SK-N-SH (cell line): ENCODE measurements around the gene MAGI2. TPM values are rescaled to one million over a fixed set of nuclear protein-coding genes. Genes with fewer than 3 reads are reported as not detected.

Experiments used
- CTCF ChIA-PET: fragments of 300-600, 350-600 bp; formaldehyde crosslinking; extraction: SDS; loops from one replicate; lab custom pipeline; 2021; lab: Yijun Ruan, JAX
- POLR2A ChIA-PET: fragments of 350-600 bp; sonication (Branson Sonifier 250); formaldehyde crosslinking; extraction: SDS; loops from one replicate; lab custom pipeline; 2020; ENCODE audit warnings: antibody characterized with exemption, inconsistent platforms; lab: Yijun Ruan, JAX
- DNase-seq: peaks from one replicate; pipeline ENCODE4 v3.0.0; 2012
- H2AFZ ChIP-seq: fragments of 200-600 bp; sonication (generic); 2 replicates; pipeline ENCODE4 v1.8.1; 2016; ENCODE audit warnings: antibody characterized with exemption, mild to moderate bottlenecking, low read depth
- H3F3A ChIP-seq: fragments of 200-600 bp; sonication (generic); replicated peaks from 2 replicates; pipeline ENCODE3; 2016; ENCODE audit warnings: antibody characterized with exemption, mild to moderate bottlenecking; ENCODE audit not compliant: insufficient read depth
- H3K27ac ChIP-seq, 2 experiments: fragments of 200-500 bp in 1 of 2; fragments of 200-600 bp in 1 of 2; sonication (Bioruptor generic) in 1 of 2; sonication (generic), shearing (Covaris generic) in 1 of 2; 2 replicates each; pipeline versions ENCODE4 v1.5.1 to v1.6.1; 2014 to 2016; ENCODE audit warnings: low read depth in 2 of 2, inconsistent platforms in 1 of 2, low read length in 1 of 2, mild to moderate bottlenecking in 1 of 2, mixed read lengths in 1 of 2
- H3K27me3 ChIP-seq: fragments of 200-600 bp; sonication (generic), shearing (Covaris generic); 2 replicates; pipeline ENCODE4 v1.6.1; 2016; ENCODE audit warnings: mixed run types; ENCODE audit not compliant: insufficient read depth
- H3K36me3 ChIP-seq, 2 experiments: fragments of 200-500 bp in 1 of 2; fragments of 200-600 bp in 1 of 2; sonication (Bioruptor generic) in 1 of 2; sonication (generic) in 1 of 2; replicated peaks in 1 of 2; 2 replicates each; pipeline versions ENCODE3 to v1.5.1; 2014 to 2016; ENCODE audit warnings: low read length in 1 of 2, mild to moderate bottlenecking in 1 of 2; ENCODE audit not compliant: insufficient read depth in 2 of 2, control insufficient read depth in 1 of 2
- H3K4me1 ChIP-seq, 2 experiments: fragments of 200-500 bp in 1 of 2; fragments of 200-600 bp in 1 of 2; sonication (Bioruptor generic) in 1 of 2; sonication (generic), shearing (Covaris generic) in 1 of 2; 2 replicates each; pipeline versions ENCODE4 v1.5.1 to v1.6.1; 2014 to 2016; ENCODE audit warnings: low read depth in 1 of 2, low read length in 1 of 2, mixed run types in 1 of 2; ENCODE audit not compliant: insufficient read depth in 2 of 2, control insufficient read depth in 1 of 2
- H3K4me2 ChIP-seq: fragments of 200-600 bp; sonication (generic), shearing (Covaris generic); 2 replicates; pipeline ENCODE4 v1.6.1; 2017; ENCODE audit warnings: mixed run types
- H3K4me3 ChIP-seq, 2 experiments: fragments of 200-500 bp in 1 of 2; fragments of 200-600 bp in 1 of 2; sonication (Bioruptor generic) in 1 of 2; sonication (generic), shearing (Covaris generic) in 1 of 2; 2 replicates each; pipeline versions ENCODE4 v1.5.1 to v1.8.1; 2014 to 2016; ENCODE audit warnings: low read depth in 2 of 2, inconsistent platforms in 1 of 2, low read length in 1 of 2, mild to moderate bottlenecking in 1 of 2, mixed read lengths in 1 of 2, moderate library complexity in 1 of 2
- H3K79me2 ChIP-seq: fragments of 200-600 bp; sonication (generic); 2 replicates; pipeline ENCODE4 v1.8.1; 2017; ENCODE audit warnings: mild to moderate bottlenecking; ENCODE audit not compliant: insufficient read depth
- H3K9ac ChIP-seq: fragments of 200-600 bp; sonication (generic); 2 replicates; pipeline ENCODE4 v1.6.1; 2017; ENCODE audit warnings: mixed run types
- H3K9me2 ChIP-seq: fragments of 200-600 bp; sonication (generic); 2 replicates; pipeline ENCODE4 v1.6.1; 2017; ENCODE audit warnings: mixed run types
- H3K9me3 ChIP-seq: fragments of 200-600 bp; sonication (generic); 2 replicates; pipeline ENCODE4 v1.6.1; 2017; ENCODE audit warnings: mixed run types, mild to moderate bottlenecking, moderate library complexity
- H4K20me1 ChIP-seq: fragments of 200-600 bp; sonication (generic); 2 replicates; pipeline ENCODE4 v1.6.1; 2017; ENCODE audit warnings: mild to moderate bottlenecking, mixed run types; ENCODE audit not compliant: insufficient read depth
- ELF1 ChIP-seq: IDR thresholded peaks from 2 replicates; pipeline ENCODE4 v1.4.0; 2012
- EZH2phosphoT487 ChIP-seq: fragments of 200-600 bp; sonication (generic); IDR thresholded peaks from 2 replicates; pipeline ENCODE4 v1.6.1; 2017; ENCODE audit warnings: low read depth, mixed run types, mild to moderate bottlenecking, antibody characterized with exemption, moderate library complexity, borderline replicate concordance
- GABPA ChIP-seq: IDR thresholded peaks from 2 replicates; pipeline ENCODE4 v1.4.0; 2012; ENCODE audit warnings: low read depth, mild to moderate bottlenecking
- JUND ChIP-seq: IDR thresholded peaks from 2 replicates; pipeline ENCODE4 v1.4.0; 2012
- NFIC ChIP-seq: IDR thresholded peaks from 2 replicates; pipeline ENCODE4 v1.4.0; 2012; ENCODE audit warnings: borderline replicate concordance
- NRF1 ChIP-seq: IDR thresholded peaks from 2 replicates; pipeline ENCODE4 v1.6.1; 2012; ENCODE audit warnings: low read depth, mild to moderate bottlenecking, low read length
- POLR2AphosphoS5 ChIP-seq: IDR thresholded peaks from 2 replicates; pipeline ENCODE4 v1.6.1; 2012; ENCODE audit warnings: low read depth, low read length
- RFX5 ChIP-seq: IDR thresholded peaks from 2 replicates; pipeline ENCODE4 v1.6.1; 2012; ENCODE audit warnings: mild to moderate bottlenecking, improper control_type of control experiment, low read length
- RXRA ChIP-seq: IDR thresholded peaks from 2 replicates; pipeline ENCODE4 v1.4.0; 2012; ENCODE audit warnings: low read depth, mild to moderate bottlenecking, borderline replicate concordance
- SIN3A ChIP-seq: IDR thresholded peaks from 2 replicates; pipeline ENCODE4 v1.6.1; 2012; ENCODE audit warnings: low read depth, mild to moderate bottlenecking, low read length, moderate library complexity, borderline replicate concordance
- TAF1 ChIP-seq: IDR thresholded peaks from 2 replicates; pipeline ENCODE4 v1.6.1; 2012; ENCODE audit warnings: low read depth, mild to moderate bottlenecking, low read length, moderate library complexity, borderline replicate concordance
- TCF12 ChIP-seq: IDR thresholded peaks from 2 replicates; pipeline ENCODE4 v1.4.0; 2012
- TEAD4 ChIP-seq: IDR thresholded peaks from 2 replicates; pipeline ENCODE4 v1.4.0; 2012; ENCODE audit warnings: mild to moderate bottlenecking, borderline replicate concordance; ENCODE audit not compliant: insufficient read depth
- YY1 ChIP-seq: IDR thresholded peaks from 2 replicates; pipeline ENCODE4 v1.4.0; 2012; ENCODE audit warnings: low read depth, mild to moderate bottlenecking
- WGBS: methylation state at CpG from one replicate; pipeline ENCODE4 v1.1.6; 2017; ENCODE audit warnings: low lambda C conversion rate; 5-methylcytosine and 5-hydroxymethylcytosine counted together
- polyA plus RNA-seq, 3 experiments: library from polyadenylated mRNA; depleted of rRNA; stranded (reverse); fragments of >200 nt; gene quantifications; 2 replicates each; pipeline ENCODE4 v1.2.3, GENCODE V29; 2012
- TF ChIP-seq, protein P1 (sequence below): fragments of 200-600 bp; sonication (generic); IDR thresholded peaks from 2 replicates; pipeline ENCODE4 v1.6.1; 2017; ENCODE audit warnings: antibody characterized with exemption, mild to moderate bottlenecking, moderate library complexity
- TF ChIP-seq, protein P2 (sequence below): IDR thresholded peaks from 2 replicates; pipeline ENCODE4 v1.4.0; 2012; ENCODE audit warnings: low read depth, borderline replicate concordance
- TF ChIP-seq, protein P3 (sequence below): IDR thresholded peaks from 2 replicates; pipeline ENCODE4; 2012

MAGI2 gene
- polyA plus RNA-seq, 1 of the 3 experiments (the other 2 are of a cell fraction): 1.1 TPM

DNA sequence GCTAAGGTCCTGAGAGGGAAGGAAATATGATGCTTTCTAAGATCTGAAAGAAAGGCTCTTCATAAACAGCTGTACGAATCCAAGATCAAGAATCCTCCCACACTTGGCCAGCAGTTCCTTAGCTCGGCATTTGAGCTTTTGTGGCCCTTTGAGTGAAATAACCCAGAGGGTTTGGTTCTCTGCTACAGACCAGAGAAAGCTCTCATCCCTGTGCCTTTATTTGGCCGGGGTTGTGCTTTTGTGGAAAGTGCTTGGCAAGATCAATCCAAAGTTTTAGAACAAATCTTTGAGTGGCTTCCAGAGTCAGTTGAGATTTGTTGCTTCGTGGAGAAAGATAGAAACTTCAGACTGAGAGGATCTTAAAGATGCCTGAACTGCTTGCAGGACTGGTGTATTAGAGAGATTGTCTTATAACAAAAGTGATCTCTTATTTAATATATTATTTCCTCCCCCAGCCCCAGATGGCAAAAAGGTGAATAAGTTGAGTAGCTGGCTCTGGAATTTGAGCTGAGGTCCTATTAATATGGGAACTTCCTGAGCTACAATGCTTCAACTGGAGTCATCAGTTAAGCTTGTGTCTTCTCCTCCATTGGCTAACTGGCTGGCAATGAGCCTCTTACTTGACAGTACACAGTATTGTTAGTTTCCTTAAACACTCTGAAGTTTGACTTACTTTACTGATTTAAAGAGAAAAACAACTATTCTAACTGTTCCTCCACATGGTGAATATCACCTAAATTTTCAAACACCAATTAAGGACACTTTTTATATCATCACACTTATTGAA is 687.3 kb downstream of the MAGI2 start:
- TF ChIP-seq NRF1 (no peak), ELF1 (no peak), SIN3A (no peak), YY1 (no peak), GABPA (no peak), TCF12 (no peak), EZH2phosphoT487 (no peak), POLR2AphosphoS5 (no peak), JUND (no peak), TEAD4 (no peak), NFIC (no peak), RXRA (no peak), TAF1 (no peak), RFX5 (no peak)
- TF ChIP-seq, protein P1, sequence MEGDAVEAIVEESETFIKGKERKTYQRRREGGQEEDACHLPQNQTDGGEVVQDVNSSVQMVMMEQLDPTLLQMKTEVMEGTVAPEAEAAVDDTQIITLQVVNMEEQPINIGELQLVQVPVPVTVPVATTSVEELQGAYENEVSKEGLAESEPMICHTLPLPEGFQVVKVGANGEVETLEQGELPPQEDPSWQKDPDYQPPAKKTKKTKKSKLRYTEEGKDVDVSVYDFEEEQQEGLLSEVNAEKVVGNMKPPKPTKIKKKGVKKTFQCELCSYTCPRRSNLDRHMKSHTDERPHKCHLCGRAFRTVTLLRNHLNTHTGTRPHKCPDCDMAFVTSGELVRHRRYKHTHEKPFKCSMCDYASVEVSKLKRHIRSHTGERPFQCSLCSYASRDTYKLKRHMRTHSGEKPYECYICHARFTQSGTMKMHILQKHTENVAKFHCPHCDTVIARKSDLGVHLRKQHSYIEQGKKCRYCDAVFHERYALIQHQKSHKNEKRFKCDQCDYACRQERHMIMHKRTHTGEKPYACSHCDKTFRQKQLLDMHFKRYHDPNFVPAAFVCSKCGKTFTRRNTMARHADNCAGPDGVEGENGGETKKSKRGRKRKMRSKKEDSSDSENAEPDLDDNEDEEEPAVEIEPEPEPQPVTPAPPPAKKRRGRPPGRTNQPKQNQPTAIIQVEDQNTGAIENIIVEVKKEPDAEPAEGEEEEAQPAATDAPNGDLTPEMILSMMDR: no peak
- TF ChIP-seq, protein P2, sequence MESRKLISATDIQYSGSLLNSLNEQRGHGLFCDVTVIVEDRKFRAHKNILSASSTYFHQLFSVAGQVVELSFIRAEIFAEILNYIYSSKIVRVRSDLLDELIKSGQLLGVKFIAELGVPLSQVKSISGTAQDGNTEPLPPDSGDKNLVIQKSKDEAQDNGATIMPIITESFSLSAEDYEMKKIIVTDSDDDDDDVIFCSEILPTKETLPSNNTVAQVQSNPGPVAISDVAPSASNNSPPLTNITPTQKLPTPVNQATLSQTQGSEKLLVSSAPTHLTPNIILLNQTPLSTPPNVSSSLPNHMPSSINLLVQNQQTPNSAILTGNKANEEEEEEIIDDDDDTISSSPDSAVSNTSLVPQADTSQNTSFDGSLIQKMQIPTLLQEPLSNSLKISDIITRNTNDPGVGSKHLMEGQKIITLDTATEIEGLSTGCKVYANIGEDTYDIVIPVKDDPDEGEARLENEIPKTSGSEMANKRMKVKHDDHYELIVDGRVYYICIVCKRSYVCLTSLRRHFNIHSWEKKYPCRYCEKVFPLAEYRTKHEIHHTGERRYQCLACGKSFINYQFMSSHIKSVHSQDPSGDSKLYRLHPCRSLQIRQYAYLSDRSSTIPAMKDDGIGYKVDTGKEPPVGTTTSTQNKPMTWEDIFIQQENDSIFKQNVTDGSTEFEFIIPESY: no peak
- TF ChIP-seq, protein P3, sequence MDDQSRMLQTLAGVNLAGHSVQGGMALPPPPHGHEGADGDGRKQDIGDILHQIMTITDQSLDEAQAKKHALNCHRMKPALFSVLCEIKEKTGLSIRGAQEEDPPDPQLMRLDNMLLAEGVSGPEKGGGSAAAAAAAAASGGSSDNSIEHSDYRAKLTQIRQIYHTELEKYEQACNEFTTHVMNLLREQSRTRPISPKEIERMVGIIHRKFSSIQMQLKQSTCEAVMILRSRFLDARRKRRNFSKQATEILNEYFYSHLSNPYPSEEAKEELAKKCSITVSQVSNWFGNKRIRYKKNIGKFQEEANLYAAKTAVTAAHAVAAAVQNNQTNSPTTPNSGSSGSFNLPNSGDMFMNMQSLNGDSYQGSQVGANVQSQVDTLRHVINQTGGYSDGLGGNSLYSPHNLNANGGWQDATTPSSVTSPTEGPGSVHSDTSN: no peak
- Histone ChIP-seq H3K4me3 (no peak overlapping the region), H3K79me2 (no peaks in the 10 kb centered on the region), H3K4me2 (no peak overlapping the region), H2AFZ (no peak overlapping the region; the same call in 1 of the 2 replicates), H3K27ac (no peak overlapping the region), H3K9me2 (no peaks in the 10 kb centered on the region), H4K20me1 (no peaks in the 10 kb centered on the region), H3K9ac (no peak overlapping the region), H3K36me3 (no peaks in the 10 kb centered on the region), H3K9me3 (no peaks in the 10 kb centered on the region), H3K4me1 (peaks cover 8 to 18% of the 10 kb centered on the region in 2 experiments; a peak in 3 of 4 replicates), H3K27me3 (no peaks in the 10 kb centered on the region), H3F3A (no peaks in the 10 kb centered on the region)
- POLR2A ChIA-PET: no interaction called here
- no peak for DNase-seq
- WGBS: 70% methylated on average over 4 of the region's 4 CpGs
- CTCF ChIA-PET: interaction anchor here (1.1 kb wide), 1 partner anchor 411 kb away, joined by 3 read pairs; no protein-coding TSS in a partner anchor
